ENCODE data around the gene SLC10A3. TPM values are rescaled to one million over a fixed set of nuclear protein-coding genes. Genes with fewer than 3 reads are reported as not detected.

SLC10A3 gene
- total and polyA plus RNA-seq, 2 donors (not counting 3 experiments of a cell fraction or from before 2014, with no cell fraction given): 21.9 to 22.6 TPM

DNA sequence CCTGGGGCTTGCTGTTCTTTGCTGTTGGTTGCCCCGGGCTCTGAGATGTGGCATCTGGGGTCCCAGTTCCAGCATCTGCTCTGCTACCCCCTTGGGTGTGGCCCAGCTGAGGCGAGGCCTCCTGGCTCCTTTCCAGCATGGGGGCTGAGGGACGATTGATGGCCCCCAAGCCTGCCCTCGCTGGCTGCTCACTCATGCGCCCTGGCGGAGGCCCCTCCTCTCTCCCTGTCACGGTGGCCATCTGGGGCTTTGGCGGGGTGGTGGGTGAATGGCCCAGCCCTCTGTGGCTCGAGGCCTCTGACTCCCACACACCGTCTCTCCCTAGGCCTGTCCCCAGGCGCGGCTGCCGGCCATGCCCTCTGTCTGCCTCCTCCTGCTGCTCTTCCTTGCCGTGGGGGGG is 30.6 kb downstream of the SLC10A3 start:
- BruUV-seq (replicated peaks): no TSS peak
- Histone ChIP-seq H3K4me1 (ENCODE audit: control insufficient read depth, extremely low read depth, insufficient read depth, low read length) (peaks cover 7% of the 10 kb centered on the region), H3K36me3 (ENCODE audit: control insufficient read depth in 2 of 2, extremely low read depth in 1 of 2, insufficient read depth in 2 of 2, low read length in 2 of 2) (peaks cover 0 to 10% of the 10 kb centered on the region in 2 experiments), H3K27me3 (ENCODE audit: control insufficient read depth in 2 of 2, insufficient read depth in 2 of 2, low read length in 2 of 2) (no peaks in the 10 kb centered on the region), H3K79me2 (ENCODE audit: control insufficient read depth, insufficient read depth, low read length) (peaks cover 25% of the 10 kb centered on the region), H3K9me1 (replicated peaks; ENCODE audit: control insufficient read depth, extremely low read depth, insufficient read depth, low read length) (no peaks in the 10 kb centered on the region), H3K9ac (replicated peaks; ENCODE audit: extremely low read depth, insufficient read depth, low read length) (peak overlapping the region; percentile 16), H3K4me3 (replicated peaks in 1 of 3; ENCODE audit: insufficient read depth in 1 of 3, low read depth in 1 of 3, low read length in 3 of 3) (peak overlapping the region in 1 of 3 experiments; percentile 81), H3K9me3 (replicated peaks; ENCODE audit: control insufficient read depth, insufficient read depth, low read length) (no peaks in the 10 kb centered on the region), H3K4me2 (ENCODE audit: insufficient read depth, low read length) (no peak overlapping the region), H4K20me1 (replicated peaks; ENCODE audit: control insufficient read depth, extremely low read depth, insufficient read depth, low read length) (no peaks in the 10 kb centered on the region), H3K27ac (ENCODE audit: insufficient read depth, low read depth, low read length) (no peak overlapping the region), H2AFZ (ENCODE audit: low read depth, low read length) (no peak overlapping the region)
- intact Hi-C loops (cut with micrococcal nuclease): loop anchor here (2.0 kb wide), 1 partner anchor 19 kb away; the partner anchor contains the start of gene LAGE3
- TF ChIP-seq FOS (IDR thresholded peaks at IDR 0.05; ENCODE audit: borderline replicate concordance, insufficient read depth, low read length) (no peak), JUN (IDR thresholded peaks at IDR 0.05; ENCODE audit: borderline replicate concordance, insufficient read depth, insufficient read length, low read depth) (no peak), POLR2A (IDR thresholded peaks at IDR 0.05; ENCODE audit: low read depth, low read length) (no peak), MYC (IDR thresholded peaks at IDR 0.05; ENCODE audit: low read depth, low read length) (no peak), GATA2 (IDR thresholded peaks at IDR 0.05; ENCODE audit: insufficient read depth, insufficient read length, low read depth, low read length) (no peak)
- TF ChIP-seq, protein P1, sequence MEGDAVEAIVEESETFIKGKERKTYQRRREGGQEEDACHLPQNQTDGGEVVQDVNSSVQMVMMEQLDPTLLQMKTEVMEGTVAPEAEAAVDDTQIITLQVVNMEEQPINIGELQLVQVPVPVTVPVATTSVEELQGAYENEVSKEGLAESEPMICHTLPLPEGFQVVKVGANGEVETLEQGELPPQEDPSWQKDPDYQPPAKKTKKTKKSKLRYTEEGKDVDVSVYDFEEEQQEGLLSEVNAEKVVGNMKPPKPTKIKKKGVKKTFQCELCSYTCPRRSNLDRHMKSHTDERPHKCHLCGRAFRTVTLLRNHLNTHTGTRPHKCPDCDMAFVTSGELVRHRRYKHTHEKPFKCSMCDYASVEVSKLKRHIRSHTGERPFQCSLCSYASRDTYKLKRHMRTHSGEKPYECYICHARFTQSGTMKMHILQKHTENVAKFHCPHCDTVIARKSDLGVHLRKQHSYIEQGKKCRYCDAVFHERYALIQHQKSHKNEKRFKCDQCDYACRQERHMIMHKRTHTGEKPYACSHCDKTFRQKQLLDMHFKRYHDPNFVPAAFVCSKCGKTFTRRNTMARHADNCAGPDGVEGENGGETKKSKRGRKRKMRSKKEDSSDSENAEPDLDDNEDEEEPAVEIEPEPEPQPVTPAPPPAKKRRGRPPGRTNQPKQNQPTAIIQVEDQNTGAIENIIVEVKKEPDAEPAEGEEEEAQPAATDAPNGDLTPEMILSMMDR (IDR thresholded peaks at IDR 0.05; ENCODE audit: extremely low read depth in 1 of 2, insufficient read depth in 1 of 2, low read depth in 1 of 2, low read length in 2 of 2): no peak
- TF ChIP-seq, protein P2, sequence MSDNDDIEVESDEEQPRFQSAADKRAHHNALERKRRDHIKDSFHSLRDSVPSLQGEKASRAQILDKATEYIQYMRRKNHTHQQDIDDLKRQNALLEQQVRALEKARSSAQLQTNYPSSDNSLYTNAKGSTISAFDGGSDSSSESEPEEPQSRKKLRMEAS (IDR thresholded peaks at IDR 0.05; ENCODE audit: insufficient read depth, insufficient read length): no peak
- ChIA-PET POLR2A (interaction anchor here (1.4 kb wide), 1 partner anchor 30 kb away, joined by 3 read pairs; the partner anchor contains the start of gene SLC10A3), CTCF (interaction anchor here (1.0 to 2.9 kb wide), 3 partner anchors 61 to 87 kb away, joined by 3 to 8 read pairs (median 3); no protein-coding TSS in a partner anchor)
- FAIRE-seq: no peak
- no peak for DNase-seq (ENCODE audit: low read depth, low spot score)
- dilution Hi-C loops (cut with MboI; ENCODE audit: extremely low pct_ligation_motif_present, low sequenced_read_pairs): no loop called here
